Upper lobe of left lung (tissue), 4 donors: ENCODE measurements around the gene MAPK8IP1.

Source experiments
- POLR2A ChIP-seq, 4 donors: fragments of 450-650 bp; IDR thresholded peaks; one replicate each; pipeline ENCODE4 v1.5.1; 2016 to 2017; ENCODE audit warnings: antibody characterized with exemption in 4 of 4, mild to moderate bottlenecking in 2 of 4
- TF ChIP-seq, protein P1 (sequence below), 6 experiments: fragments of 450-650 bp in 4 of 6; fragments of 200-600 bp in 2 of 6; sonication (generic) in 2 of 6; IDR thresholded peaks; one replicate each; pipeline ENCODE4 v1.5.1; 2016 to 2019; ENCODE audit warnings: antibody characterized with exemption in 6 of 6

DNA sequence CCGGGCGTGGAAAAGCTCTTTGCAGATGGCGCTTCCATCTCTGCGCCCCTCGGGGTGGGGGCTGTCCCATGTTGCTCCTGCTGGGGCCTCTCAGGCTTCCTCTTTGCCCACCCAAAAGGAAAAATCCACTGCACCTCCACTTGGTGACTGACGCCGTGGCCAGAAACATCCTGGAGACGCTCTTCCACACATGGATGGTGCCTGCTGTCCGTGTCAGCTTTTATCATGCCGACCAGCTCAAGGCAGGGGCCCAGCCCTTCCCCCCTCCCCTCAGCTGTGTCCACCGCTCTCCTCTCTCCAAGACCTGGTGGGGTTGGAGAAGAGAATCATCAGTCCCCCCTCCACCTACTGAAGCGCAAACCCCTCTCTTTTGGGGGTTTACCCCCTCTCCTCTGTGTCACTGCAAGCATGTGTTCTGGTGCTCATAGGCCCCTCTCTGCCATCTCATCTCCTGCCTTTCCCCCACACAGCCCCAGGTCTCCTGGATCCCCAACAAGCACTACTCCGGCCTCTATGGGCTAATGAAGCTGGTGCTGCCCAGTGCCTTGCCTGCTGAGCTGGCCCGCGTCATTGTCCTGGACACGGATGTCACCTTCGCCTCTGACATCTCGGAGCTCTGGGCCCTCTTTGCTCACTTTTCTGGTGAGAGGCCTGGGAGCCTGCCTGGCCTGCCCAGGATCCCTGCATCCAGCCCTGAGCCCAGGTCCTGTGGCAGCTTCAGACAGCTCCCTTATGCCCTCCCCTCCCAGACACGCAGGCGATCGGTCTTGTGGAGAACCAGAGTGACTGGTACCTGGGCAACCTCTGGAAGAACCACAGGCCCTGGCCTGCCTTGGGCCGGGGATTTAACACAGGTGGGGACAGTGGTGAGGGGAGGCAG, 38.8 kb downstream of the MAPK8IP1 start:
- TF ChIP-seq, protein P1, sequence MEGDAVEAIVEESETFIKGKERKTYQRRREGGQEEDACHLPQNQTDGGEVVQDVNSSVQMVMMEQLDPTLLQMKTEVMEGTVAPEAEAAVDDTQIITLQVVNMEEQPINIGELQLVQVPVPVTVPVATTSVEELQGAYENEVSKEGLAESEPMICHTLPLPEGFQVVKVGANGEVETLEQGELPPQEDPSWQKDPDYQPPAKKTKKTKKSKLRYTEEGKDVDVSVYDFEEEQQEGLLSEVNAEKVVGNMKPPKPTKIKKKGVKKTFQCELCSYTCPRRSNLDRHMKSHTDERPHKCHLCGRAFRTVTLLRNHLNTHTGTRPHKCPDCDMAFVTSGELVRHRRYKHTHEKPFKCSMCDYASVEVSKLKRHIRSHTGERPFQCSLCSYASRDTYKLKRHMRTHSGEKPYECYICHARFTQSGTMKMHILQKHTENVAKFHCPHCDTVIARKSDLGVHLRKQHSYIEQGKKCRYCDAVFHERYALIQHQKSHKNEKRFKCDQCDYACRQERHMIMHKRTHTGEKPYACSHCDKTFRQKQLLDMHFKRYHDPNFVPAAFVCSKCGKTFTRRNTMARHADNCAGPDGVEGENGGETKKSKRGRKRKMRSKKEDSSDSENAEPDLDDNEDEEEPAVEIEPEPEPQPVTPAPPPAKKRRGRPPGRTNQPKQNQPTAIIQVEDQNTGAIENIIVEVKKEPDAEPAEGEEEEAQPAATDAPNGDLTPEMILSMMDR (IDR thresholded peaks at IDR 0.05) = no peak
- TF ChIP-seq POLR2A (IDR thresholded peaks at IDR 0.05) = no peak
